Inferior parietal cortex (tissue), 1 donor: ENCODE results near the gene PLEKHA8.
A peak's percentile ranks its signal among the peaks of the same experiment; 100 is the strongest.

ENCODE experiments used
- DNase-seq: peaks from one replicate; pipeline ENCODE4 v3.0.0-alpha.2; 2016; ENCODE audit errors: extremely low spot score

The PLEKHA8 gene, protein sequence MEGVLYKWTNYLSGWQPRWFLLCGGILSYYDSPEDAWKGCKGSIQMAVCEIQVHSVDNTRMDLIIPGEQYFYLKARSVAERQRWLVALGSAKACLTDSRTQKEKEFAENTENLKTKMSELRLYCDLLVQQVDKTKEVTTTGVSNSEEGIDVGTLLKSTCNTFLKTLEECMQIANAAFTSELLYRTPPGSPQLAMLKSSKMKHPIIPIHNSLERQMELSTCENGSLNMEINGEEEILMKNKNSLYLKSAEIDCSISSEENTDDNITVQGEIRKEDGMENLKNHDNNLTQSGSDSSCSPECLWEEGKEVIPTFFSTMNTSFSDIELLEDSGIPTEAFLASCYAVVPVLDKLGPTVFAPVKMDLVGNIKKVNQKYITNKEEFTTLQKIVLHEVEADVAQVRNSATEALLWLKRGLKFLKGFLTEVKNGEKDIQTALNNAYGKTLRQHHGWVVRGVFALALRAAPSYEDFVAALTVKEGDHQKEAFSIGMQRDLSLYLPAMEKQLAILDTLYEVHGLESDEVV

DNA sequence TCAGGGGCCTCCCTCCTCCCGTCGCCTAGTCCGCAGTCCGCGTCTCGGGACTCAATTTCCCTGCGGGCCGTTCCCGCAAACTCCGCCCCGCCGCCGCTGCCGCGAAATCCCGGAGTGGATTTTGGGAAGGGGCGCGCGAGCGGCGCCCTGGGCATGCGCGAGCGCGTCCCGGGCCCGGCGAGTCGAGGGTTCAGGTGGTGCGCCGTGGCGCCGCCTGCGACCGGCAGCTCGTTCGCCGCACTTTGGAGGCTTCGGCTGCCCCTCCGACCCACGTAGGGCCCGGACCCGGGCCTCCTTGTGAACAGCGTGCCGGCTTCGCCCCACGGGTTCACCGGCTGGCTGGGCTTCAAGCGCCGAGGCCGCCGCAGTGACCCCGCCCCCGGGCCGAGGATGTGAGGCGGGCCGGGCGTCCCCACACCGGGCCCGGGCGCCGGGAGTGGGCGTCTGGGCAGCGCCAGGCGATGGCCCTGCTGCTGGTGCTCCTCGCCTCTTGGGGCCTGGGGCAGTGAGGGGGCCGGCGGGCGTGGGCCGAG is at the start of gene PLEKHA8:
Gene PLEKHA8, plus strand, starts transcription at position 197 of the 533 bp plus-strand sequence. CDS start 351 bp downstream, outside the sequence.
- peak; percentile 93 for DNase-seq

DNA sequence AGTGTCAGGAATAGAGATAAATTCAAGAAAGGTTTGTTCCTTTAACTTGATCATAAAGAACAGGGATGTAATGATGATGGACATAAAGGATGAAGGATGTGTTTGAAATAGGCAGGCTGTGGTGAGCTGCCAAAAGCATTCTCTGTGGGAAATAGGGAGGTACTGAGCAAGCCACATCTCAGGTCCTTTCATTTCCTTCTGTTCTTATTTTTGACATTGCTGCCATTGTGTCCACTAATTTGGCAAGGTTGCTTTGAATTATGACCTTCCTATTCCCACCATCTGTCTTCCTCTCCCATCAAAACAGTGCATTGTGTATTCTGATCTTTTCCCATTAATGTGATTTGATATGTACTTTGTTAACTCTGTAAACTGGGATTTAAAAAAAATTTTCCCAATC is 48.1 kb upstream of the PLEKHA8 start:
- DNase-seq = no peak

DNA sequence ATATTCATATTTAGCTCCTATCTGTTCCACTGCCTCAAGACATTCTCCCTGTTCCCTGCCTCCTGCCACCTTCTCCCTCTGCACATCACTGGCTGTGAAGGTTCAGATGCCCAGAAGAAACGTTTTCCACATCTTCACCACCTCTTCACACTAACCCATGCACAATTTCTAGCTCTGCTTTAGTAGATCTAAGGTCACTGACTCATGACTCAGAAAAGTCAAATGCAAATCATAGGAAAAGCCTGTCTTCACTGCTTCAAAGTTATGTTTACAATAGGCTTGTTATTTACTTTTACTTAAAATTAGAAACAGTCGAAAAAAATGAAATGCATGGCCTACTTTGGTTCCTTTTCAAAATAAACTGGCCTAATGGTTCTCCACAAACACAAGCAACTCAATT is 41.1 kb upstream of the PLEKHA8 start:
- no peak for DNase-seq

DNA sequence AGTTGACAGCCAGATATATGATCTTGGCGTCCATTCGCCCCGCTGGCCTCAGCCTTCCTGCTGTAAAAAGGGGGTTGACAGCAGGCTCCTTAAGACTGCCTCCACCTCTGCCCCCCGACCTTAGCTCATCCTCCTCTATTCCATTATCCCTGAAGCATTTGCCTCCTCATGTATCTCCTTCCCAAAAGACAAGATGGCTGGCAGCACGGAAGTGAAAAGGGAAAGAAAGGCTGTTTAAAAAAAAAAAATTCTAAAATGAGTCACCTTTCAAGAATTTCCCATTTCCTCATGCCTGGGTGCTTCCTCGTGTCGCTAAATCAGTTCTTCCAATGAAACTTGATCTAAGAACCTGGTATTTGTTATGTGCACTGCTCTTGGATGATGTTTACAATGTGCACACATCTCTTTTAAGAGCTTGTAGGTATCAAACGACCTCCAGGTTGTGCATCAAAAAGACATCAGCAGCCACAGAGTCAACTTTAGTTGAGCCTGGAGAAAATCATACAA is 40.3 kb upstream of the PLEKHA8 start:
- DNase-seq = no peak

- DNase-seq = peak; percentile 67
These were observed 39.6 kb upstream of the PLEKHA8 start for GRCh38 chr7:29988424-29989256.

GRCh38 chr7:29989257-29989995 is 38.8 kb upstream of the PLEKHA8 start, which contains the start of gene SCRN1:
TSS of gene SCRN1 (minus strand) at chr7:29989801. CDS start at chr7:29969067, 20,734 bp downstream.
- DNase-seq = no peak

- no peak for DNase-seq
These were observed 37.3 kb upstream of the PLEKHA8 start for GRCh38 chr7:29990931-29991330.

DNA sequence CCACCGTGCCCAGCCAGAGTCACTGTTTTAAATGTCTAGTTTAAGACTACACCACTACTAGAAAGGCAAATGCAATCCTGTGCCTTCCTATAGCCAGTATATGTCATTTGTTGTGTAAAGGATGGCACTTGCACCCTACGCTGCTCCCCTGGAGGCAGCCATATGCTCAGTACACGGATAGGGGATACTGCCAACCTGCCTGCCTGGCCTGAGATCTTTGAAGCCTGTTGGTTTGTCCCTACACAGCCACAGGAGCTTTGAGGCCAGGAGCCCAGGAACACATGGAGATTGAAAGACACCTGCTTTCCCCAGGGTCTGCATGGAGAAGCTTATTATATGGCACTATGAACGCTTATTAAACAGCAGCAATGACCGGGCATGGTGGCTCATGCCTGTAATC is 36.3 kb upstream of the PLEKHA8 start:
- DNase-seq = no peak

- no peak for DNase-seq
These were observed 35.1 kb upstream of the PLEKHA8 start for GRCh38 chr7:29993140-29993539.

- DNase-seq = no peak
These were observed 32.6 kb upstream of the PLEKHA8 start for GRCh38 chr7:29995652-29996051.

GRCh38 chr7:29996321-29996720 is 31.9 kb upstream of the PLEKHA8 start:
- no peak for DNase-seq

- DNase-seq = no peak
These were observed 29.7 kb upstream of the PLEKHA8 start for GRCh38 chr7:29998489-29998888.

DNA sequence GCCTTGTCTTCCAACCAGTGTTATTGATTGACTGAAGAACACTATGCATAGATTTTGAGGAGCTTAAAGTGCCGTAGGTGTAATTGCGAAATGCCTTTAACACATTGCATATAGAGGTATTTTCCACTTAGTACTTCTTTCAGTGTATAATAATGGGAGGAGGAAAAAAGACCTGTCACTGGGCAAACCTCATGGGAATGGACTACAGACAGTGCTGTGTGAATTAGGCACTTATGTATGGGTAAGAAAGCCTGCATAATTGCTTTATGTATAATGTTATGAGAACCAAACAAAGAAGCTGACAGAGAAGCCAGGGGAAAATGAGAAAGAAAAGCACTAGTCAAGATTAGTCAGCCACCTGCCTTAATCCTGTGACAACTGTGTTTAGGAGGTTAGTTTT is 26.2 kb upstream of the PLEKHA8 start:
- DNase-seq = no peak

DNA sequence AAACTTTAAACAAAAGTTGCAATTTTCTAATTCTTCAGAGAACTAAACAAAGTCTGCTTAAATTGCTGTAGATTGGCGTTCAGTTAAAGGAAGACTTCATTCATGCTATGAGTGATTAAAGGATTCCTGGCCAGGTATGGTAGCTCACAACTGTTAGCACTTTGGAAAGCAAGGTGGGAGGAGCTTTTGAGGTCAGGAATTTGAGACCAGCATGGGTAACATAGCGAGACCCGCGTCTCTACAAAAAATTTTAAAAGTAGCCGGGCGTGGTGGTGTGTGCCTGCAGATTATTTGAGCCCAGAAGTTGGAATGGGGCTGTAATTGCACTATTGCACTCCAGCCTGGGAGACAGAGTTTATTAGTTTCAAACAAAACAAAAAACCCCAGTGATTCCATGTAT is 25.1 kb upstream of the PLEKHA8 start:
- DNase-seq = no peak

GRCh38 chr7:30005464-30005863 is 22.7 kb upstream of the PLEKHA8 start:
- no peak for DNase-seq

GRCh38 chr7:30010021-30010420 is 18.2 kb upstream of the PLEKHA8 start:
- no peak for DNase-seq

DNA sequence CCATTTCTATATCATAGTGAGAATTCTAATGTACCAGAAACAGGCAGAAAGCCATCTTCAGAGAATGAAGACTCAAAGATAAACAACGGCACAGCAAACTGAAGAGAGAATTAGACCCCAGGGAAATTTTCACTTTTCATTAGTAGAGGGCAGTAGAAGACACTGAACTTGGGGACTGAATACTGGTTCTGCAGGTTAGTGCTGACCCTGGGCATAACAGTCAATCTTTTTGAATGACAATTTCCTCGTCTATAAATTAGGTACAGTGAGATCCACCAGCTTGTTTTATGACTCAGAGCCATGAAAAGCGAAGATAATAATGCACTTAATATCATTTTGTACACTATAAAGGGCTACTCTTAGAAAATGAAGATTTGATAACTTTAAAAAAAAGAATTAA is 15.5 kb upstream of the PLEKHA8 start:
- DNase-seq = no peak

DNA sequence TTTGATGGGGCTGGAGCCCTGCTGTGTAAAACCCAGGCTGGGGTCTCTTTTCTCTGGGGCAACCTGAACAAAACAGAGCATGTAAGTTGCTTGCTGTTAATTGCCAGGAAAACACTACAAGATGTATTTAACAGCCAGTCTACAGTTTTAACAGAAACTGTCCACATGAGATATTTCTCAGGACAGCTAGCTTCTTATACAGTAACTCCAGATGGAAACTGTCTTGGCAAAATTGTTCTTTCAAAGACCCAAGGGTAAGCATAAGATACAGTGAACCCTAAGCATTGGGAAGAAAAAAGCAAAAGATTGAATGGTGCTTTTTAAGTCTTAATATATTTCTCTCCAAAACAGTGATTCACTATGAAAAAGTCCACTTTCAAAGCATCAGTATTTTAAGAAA is 9.8 kb upstream of the PLEKHA8 start:
- no peak for DNase-seq

- DNase-seq = no peak
These were observed 8.8 kb upstream of the PLEKHA8 start for GRCh38 chr7:30019387-30019786.

DNA sequence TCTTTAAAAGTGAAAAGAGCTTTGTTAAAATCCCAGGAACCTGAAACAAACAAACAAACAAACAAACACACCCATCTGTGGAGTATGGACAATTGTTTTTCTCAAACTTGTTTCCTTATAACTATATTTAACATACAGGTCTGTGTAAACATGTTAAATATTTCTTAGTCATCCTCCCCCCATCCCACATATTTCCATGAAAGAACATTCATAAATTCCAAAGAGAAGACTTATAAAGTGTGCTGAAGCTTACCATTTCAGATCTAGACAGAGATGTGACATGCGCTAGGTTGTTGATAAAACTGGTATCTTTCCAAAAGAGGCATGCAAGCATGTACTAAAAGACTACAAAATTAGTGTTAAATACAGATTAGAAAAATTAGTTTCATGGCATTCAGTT is 8.3 kb upstream of the PLEKHA8 start:
- DNase-seq = no peak

DNA sequence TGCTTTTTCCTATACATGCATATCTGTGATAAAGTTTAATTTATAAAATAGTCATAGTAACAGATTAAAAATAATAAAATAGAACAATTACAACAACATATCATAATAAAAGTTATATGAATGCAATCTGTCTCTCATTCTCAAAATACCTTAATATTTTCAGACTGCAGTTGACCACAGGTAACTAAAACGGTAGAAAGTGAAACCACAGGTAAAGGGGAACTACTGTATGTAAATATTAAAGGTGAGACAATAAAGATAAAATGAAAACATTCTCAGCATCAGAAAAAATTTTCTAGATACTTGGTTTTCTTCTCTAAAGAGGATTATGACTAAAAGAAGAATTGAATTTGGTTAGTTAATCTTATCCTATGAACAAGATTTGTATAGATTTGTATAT is 7.7 kb upstream of the PLEKHA8 start:
- DNase-seq = no peak
